Transverse colon (tissue), 4 donors: ENCODE measurements around the gene B9D1.

Source experiments
- POLR2A ChIP-seq: fragments of 450-650 bp; IDR thresholded peaks from one replicate; pipeline ENCODE4 v1.6.1; 2016; ENCODE audit warnings: antibody characterized with exemption, mild to moderate bottlenecking, moderate library complexity
- POLR2AphosphoS5 ChIP-seq, 3 donors: sonication (generic); formaldehyde crosslinking; IDR thresholded peaks; one replicate each; pipeline ENCODE4 v1.6.1; 2016; ENCODE audit warnings: antibody characterized with exemption in 3 of 3
- TF ChIP-seq, protein P1 (sequence below), 5 experiments: fragments of 200-600 bp in 3 of 5; fragments of 450-650 bp in 2 of 5; sonication (generic) in 3 of 5; IDR thresholded peaks; 1 replicate in 2 of 5; 2 replicates in 3 of 5; pipeline ENCODE4 v1.5.1; 2016 to 2017; ENCODE audit warnings: antibody characterized with exemption in 5 of 5, inconsistent platforms in 3 of 5, mild to moderate bottlenecking in 2 of 5, moderate library complexity in 1 of 5

GRCh38 chr17:19301973-19302372, 60.5 kb downstream of the B9D1 start:
- TF ChIP-seq, protein P1, sequence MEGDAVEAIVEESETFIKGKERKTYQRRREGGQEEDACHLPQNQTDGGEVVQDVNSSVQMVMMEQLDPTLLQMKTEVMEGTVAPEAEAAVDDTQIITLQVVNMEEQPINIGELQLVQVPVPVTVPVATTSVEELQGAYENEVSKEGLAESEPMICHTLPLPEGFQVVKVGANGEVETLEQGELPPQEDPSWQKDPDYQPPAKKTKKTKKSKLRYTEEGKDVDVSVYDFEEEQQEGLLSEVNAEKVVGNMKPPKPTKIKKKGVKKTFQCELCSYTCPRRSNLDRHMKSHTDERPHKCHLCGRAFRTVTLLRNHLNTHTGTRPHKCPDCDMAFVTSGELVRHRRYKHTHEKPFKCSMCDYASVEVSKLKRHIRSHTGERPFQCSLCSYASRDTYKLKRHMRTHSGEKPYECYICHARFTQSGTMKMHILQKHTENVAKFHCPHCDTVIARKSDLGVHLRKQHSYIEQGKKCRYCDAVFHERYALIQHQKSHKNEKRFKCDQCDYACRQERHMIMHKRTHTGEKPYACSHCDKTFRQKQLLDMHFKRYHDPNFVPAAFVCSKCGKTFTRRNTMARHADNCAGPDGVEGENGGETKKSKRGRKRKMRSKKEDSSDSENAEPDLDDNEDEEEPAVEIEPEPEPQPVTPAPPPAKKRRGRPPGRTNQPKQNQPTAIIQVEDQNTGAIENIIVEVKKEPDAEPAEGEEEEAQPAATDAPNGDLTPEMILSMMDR (IDR thresholded peaks at IDR 0.05), result no peak
- no peak for TF ChIP-seq POLR2A
- no peak for TF ChIP-seq POLR2AphosphoS5 (IDR thresholded peaks at IDR 0.05)
